HEK293 (cell line): ENCODE results near the gene WDR38.
A peak's percentile ranks its signal among the peaks of the same experiment; 100 is the strongest.
"Not testable (repeated sequence)": the region's sequence is repeated elsewhere in the genome, so short reads cannot be mapped to it uniquely, and the experiment has no call there.

Experiments
- CTCF ChIA-PET: fragments of 350-600 bp; formaldehyde crosslinking; extraction: SDS; loops from one replicate; lab custom pipeline; 2021; ENCODE audit warnings: antibody characterized with exemption; lab: Yijun Ruan, JAX
- POLR2A ChIA-PET: fragments of 300-600 bp; formaldehyde crosslinking; extraction: SDS; loops from one replicate; lab custom pipeline; 2020; ENCODE audit warnings: antibody characterized with exemption, inconsistent platforms; lab: Yijun Ruan, JAX
- H3K27ac ChIP-seq: fragments of 200-500 bp; sonication (Bioruptor generic); 2 replicates; pipeline ENCODE4 v1.5.1; 2014; ENCODE audit warnings: low read depth, low read length, control low read depth, inconsistent platforms; ENCODE audit errors: extremely low read depth
- H3K36me3 ChIP-seq, 2 experiments: fragments of 200-500 bp in 1 of 2; sonication (Bioruptor generic) in 1 of 2; 1 replicate in 1 of 2; 2 replicates in 1 of 2; pipeline ENCODE4 v1.5.1; 2014 to 2017; ENCODE audit warnings: inconsistent platforms in 2 of 2, low read length in 2 of 2; ENCODE audit not compliant: control insufficient read depth in 2 of 2, insufficient read depth in 1 of 2
- H3K4me1 ChIP-seq: fragments of 200-500 bp; sonication (Bioruptor generic); 2 replicates; pipeline ENCODE4 v1.5.1; 2014; ENCODE audit warnings: mild to moderate bottlenecking, low read length, inconsistent platforms; ENCODE audit not compliant: control insufficient read depth, insufficient read depth
- H3K4me3 ChIP-seq: 2 replicates; pipeline ENCODE4 v1.5.1; 2011; ENCODE audit warnings: low read depth, mild to moderate bottlenecking, control low read depth, low read length, moderate library complexity
- H3K9me3 ChIP-seq: fragments of 200-500 bp; sonication (Bioruptor generic); 2 replicates; pipeline ENCODE4 v1.5.1; 2014; ENCODE audit warnings: low read depth, low read length, inconsistent platforms; ENCODE audit not compliant: control insufficient read depth, insufficient read depth
- EGR2 ChIP-seq: fragments of 450-650 bp; formaldehyde crosslinking; IDR thresholded peaks from 2 replicates; pipeline ENCODE4 v1.5.1; 2016; ENCODE audit warnings: low read depth, missing biosample characterization, missing genetic modification characterization
- KLF10 ChIP-seq: fragments of 450-650 bp; IDR thresholded peaks from 2 replicates; pipeline ENCODE4 v1.5.1; 2018; ENCODE audit warnings: missing biosample characterization, mild to moderate bottlenecking, missing genetic modification characterization
- KLF17 ChIP-seq: fragments of 450-650 bp; formaldehyde crosslinking; IDR thresholded peaks from 2 replicates; pipeline ENCODE4 v1.5.1; 2016; ENCODE audit warnings: missing biosample characterization, missing genetic modification characterization
- PBX3 ChIP-seq: sonication (generic); formaldehyde crosslinking; IDR thresholded peaks from 2 replicates; pipeline ENCODE4 v1.8.1; 2022; ENCODE audit warnings: mild to moderate bottlenecking, moderate library complexity, missing genetic modification reagents
- YY1 ChIP-seq: fragments of 450-650 bp; formaldehyde crosslinking; IDR thresholded peaks from 2 replicates; pipeline ENCODE4 v1.5.1; 2018; ENCODE audit warnings: missing biosample characterization, missing genetic modification characterization
- ZBTB1 ChIP-seq: fragments of 450-650 bp; formaldehyde crosslinking; IDR thresholded peaks from 2 replicates; pipeline ENCODE4 v1.5.1; 2016; ENCODE audit warnings: missing biosample characterization, missing genetic modification characterization
- ZBTB21 ChIP-seq: fragments of 450-650 bp; formaldehyde crosslinking; IDR thresholded peaks from 2 replicates; pipeline ENCODE4 v1.5.1; 2017; ENCODE audit warnings: missing biosample characterization, missing genetic modification characterization
- ZFHX2 ChIP-seq: fragments of 450-650 bp; formaldehyde crosslinking; conservative IDR thresholded peaks from 2 replicates; pipeline ENCODE4 v1.5.1; 2016; ENCODE audit warnings: missing biosample characterization, missing genetic modification characterization
- ZNF184 ChIP-seq: fragments of 450-650 bp; IDR thresholded peaks from 2 replicates; pipeline ENCODE4 v1.5.1; 2018; ENCODE audit warnings: missing biosample characterization, mild to moderate bottlenecking, missing genetic modification characterization
- ZNF449 ChIP-seq: fragments of 450-650 bp; formaldehyde crosslinking; IDR thresholded peaks from 2 replicates; pipeline ENCODE4 v1.5.1; 2017; ENCODE audit warnings: missing biosample characterization, mild to moderate bottlenecking, missing genetic modification characterization, moderate library complexity
- ZNF544 ChIP-seq: fragments of 450-650 bp; formaldehyde crosslinking; IDR thresholded peaks from 2 replicates; pipeline ENCODE4 v1.5.0; 2017; ENCODE audit warnings: missing biosample characterization, missing genetic modification characterization
- ZNF596 ChIP-seq: fragments of 450-650 bp; IDR thresholded peaks from 2 replicates; pipeline ENCODE4 v1.5.0; 2018; ENCODE audit warnings: missing biosample characterization, mild to moderate bottlenecking, missing genetic modification characterization, moderate library complexity
- ZNF626 ChIP-seq: fragments of 450-650 bp; sonication (Bioruptor Pico); formaldehyde crosslinking; IDR thresholded peaks from 2 replicates; pipeline ENCODE4 v1.5.1; 2018; ENCODE audit warnings: missing biosample characterization, missing genetic modification characterization, inconsistent platforms
- ZNF768 ChIP-seq: fragments of 450-650 bp; formaldehyde crosslinking; IDR thresholded peaks from 2 replicates; pipeline ENCODE4 v1.5.1; 2018; ENCODE audit warnings: missing biosample characterization, mild to moderate bottlenecking, missing genetic modification characterization
- TF ChIP-seq, protein P1 (sequence below): fragments of 450-650 bp; formaldehyde crosslinking; IDR thresholded peaks from 2 replicates; pipeline ENCODE4 v1.5.1; 2016; ENCODE audit warnings: missing biosample characterization, missing genetic modification characterization, borderline replicate concordance
- TF ChIP-seq, protein P2 (sequence below): fragments of 450-650 bp; formaldehyde crosslinking; IDR thresholded peaks from 2 replicates; pipeline ENCODE4 v1.5.1; 2016; ENCODE audit warnings: missing biosample characterization, missing genetic modification characterization, borderline replicate concordance

Gene WDR38

GRCh38 chr9:124835026-124835557 is 18.2 kb upstream of the WDR38 start (continued):
- TF ChIP-seq, protein P1, sequence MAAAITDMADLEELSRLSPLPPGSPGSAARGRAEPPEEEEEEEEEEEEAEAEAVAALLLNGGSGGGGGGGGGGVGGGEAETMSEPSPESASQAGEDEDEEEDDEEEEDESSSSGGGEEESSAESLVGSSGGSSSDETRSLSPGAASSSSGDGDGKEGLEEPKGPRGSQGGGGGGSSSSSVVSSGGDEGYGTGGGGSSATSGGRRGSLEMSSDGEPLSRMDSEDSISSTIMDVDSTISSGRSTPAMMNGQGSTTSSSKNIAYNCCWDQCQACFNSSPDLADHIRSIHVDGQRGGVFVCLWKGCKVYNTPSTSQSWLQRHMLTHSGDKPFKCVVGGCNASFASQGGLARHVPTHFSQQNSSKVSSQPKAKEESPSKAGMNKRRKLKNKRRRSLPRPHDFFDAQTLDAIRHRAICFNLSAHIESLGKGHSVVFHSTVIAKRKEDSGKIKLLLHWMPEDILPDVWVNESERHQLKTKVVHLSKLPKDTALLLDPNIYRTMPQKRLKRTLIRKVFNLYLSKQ (tag by site-specific recombination) = no peak
- no peak for TF ChIP-seq ZNF544
- TF ChIP-seq KLF17 = no peak
- TF ChIP-seq ZFHX2 (tag by site-specific recombination) = peak; percentile 42
- no peak for TF ChIP-seq ZNF596
- 0 out of 2 replicates have a peak, but pooled peaks have one; percentile 40 for TF ChIP-seq KLF10 (tag by site-specific recombination)
- no peak for TF ChIP-seq ZNF449
- TF ChIP-seq ZNF626 (tag by site-specific recombination) = no peak
- no peak for TF ChIP-seq YY1 (tag by site-specific recombination)
- TF ChIP-seq, protein P2, sequence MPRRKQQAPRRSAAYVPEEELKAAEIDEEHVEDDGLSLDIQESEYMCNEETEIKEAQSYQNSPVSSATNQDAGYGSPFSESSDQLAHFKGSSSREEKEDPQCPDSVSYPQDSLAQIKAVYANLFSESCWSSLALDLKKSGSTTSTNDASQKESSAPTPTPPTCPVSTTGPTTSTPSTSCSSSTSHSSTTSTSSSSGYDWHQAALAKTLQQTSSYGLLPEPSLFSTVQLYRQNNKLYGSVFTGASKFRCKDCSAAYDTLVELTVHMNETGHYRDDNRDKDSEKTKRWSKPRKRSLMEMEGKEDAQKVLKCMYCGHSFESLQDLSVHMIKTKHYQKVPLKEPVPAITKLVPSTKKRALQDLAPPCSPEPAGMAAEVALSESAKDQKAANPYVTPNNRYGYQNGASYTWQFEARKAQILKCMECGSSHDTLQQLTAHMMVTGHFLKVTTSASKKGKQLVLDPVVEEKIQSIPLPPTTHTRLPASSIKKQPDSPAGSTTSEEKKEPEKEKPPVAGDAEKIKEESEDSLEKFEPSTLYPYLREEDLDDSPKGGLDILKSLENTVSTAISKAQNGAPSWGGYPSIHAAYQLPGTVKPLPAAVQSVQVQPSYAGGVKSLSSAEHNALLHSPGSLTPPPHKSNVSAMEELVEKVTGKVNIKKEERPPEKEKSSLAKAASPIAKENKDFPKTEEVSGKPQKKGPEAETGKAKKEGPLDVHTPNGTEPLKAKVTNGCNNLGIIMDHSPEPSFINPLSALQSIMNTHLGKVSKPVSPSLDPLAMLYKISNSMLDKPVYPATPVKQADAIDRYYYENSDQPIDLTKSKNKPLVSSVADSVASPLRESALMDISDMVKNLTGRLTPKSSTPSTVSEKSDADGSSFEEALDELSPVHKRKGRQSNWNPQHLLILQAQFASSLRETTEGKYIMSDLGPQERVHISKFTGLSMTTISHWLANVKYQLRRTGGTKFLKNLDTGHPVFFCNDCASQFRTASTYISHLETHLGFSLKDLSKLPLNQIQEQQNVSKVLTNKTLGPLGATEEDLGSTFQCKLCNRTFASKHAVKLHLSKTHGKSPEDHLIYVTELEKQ (tag by site-specific recombination) = no peak
- TF ChIP-seq ZBTB1 (tag by site-specific recombination) = no peak
- TF ChIP-seq ZBTB21 = no peak
- TF ChIP-seq EGR2 = 0 out of 2 replicates have a peak, but pooled peaks have one; percentile 5
- no peak for TF ChIP-seq ZNF768 (tag by site-specific recombination)
- TF ChIP-seq ZNF184 (tag by site-specific recombination) = 0 out of 2 replicates have a peak, but pooled peaks have one; percentile 43
- no peak for TF ChIP-seq PBX3 (CRISPR knock-in tag)

- CTCF ChIA-PET = interaction anchor here (0.6 to 31.1 kb wide), 5 partner anchors 11 to 191 kb away, joined by 4 to 1257 read pairs (median 5); partner anchors contain the start of genes NR6A1, OLFML2A and WDR38
- not testable (repeated sequence) for H3K4me1 ChIP-seq, H3K36me3 ChIP-seq, H3K27ac ChIP-seq, H3K9me3 ChIP-seq, H3K4me3 ChIP-seq
- POLR2A ChIA-PET = interaction anchor here (1.1 kb wide), 1 partner anchor 15 kb away, joined by 3 read pairs; the partner anchor contains the start of gene WDR38
Measured at GRCh38 chr9:124838132-124838531, 15.1 kb upstream of the WDR38 start.

DNA sequence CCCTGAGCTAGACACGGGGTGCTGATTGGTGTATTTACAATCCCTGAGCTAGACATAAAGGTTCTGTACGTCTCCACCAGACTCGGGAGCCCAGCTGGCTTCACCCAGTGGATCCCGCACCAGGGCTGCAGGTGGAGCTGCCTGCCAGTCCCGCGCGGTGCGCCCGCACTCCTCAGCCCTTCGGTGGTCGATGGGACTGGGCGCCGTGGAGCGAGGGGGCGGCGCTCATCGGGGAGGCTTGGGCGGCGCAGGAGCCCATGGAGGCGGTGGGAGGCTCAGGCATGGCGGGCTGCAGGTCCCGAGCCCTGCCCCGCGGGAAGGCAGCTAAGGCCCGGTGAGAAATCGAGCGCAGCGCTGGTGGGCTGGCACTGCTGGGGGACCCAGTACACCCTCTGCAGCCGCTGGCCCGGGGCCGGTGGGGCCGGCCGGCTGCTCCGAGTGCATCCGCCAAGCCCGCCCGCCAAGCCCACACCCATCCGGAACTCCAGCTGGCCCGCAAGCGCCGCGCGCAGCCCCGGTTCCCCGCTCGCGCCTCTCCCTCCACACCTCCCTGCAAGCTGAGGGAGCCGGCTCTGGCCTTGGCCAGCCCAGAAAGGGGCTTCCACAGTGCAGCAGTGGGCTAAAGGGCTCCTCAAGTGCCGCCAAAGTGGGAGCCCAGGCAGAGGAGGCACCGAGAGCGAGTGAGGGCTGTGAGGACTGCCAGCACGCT is 14.5 kb upstream of the WDR38 start:
- H3K4me3 ChIP-seq, H3K9me3 ChIP-seq, H3K4me1 ChIP-seq, H3K27ac ChIP-seq, H3K36me3 ChIP-seq: not testable (repeated sequence)
- POLR2A ChIA-PET = interaction anchor here (1.1 kb wide), 1 partner anchor 15 kb away, joined by 3 read pairs; the partner anchor contains the start of gene WDR38
- CTCF ChIA-PET = interaction anchor here (0.6 to 31.1 kb wide), 8 partner anchors 9 to 190 kb away, joined by 4 to 1257 read pairs (median 10); partner anchors contain the start of genes NR6A1, OLFML2A and WDR38
